H1 (cell line): ENCODE data around the gene ADGRV1. TPM values are rescaled to one million over a fixed set of nuclear protein-coding genes. Genes with fewer than 3 reads are reported as not detected.

Experiments
- CTCF ChIA-PET: fragments of 300-600 bp; sonication (Branson Sonifier 250); formaldehyde crosslinking; loops from one replicate; lab custom pipeline; 2021; ENCODE audit not compliant: partially characterized antibody; lab: Charles Lee
- POLR2A ChIA-PET: fragments of 300-600 bp; sonication (Branson Sonifier 250); formaldehyde crosslinking; loops from one replicate; lab custom pipeline; 2021; ENCODE audit warnings: inconsistent platforms; ENCODE audit not compliant: partially characterized antibody; lab: Charles Lee
- DNase-seq, 2 experiments: peaks; one replicate each; pipeline versions ENCODE4 v3.0.0 to v3.0.0-alpha.2; 2010 to 2022; ENCODE audit warnings: low spot score in 2 of 2, low read depth in 1 of 2, mixed read lengths in 1 of 2
- FAIRE-seq: peaks from 2 replicates; lab custom pipeline; 2011; peaks lifted over from hg19 to GRCh38; lab: Jason Lieb, UNC
- H2AFZ ChIP-seq: 2 replicates; pipeline ENCODE4 v1.8.1; 2012; ENCODE audit warnings: low read length, inconsistent platforms
- H2AK5ac ChIP-seq: 2 replicates; pipeline ENCODE4 v1.6.1; 2013; ENCODE audit warnings: low read depth, low read length
- H2BK120ac ChIP-seq: replicated peaks from 2 replicates; pipeline ENCODE3; 2013; ENCODE audit warnings: low read depth, low read length, inconsistent platforms
- H2BK12ac ChIP-seq: 2 replicates; pipeline ENCODE4 v1.6.1; 2013; ENCODE audit warnings: low read depth, low read length
- H2BK15ac ChIP-seq: 2 replicates; pipeline ENCODE4 v1.6.1; 2013; ENCODE audit warnings: low read length
- H2BK20ac ChIP-seq: 2 replicates; pipeline ENCODE4 v1.6.1; 2013; ENCODE audit warnings: low read length
- H2BK5ac ChIP-seq: 2 replicates; pipeline ENCODE4 v1.6.1; 2013; ENCODE audit warnings: low read depth, low read length
- H3K14ac ChIP-seq: 2 replicates; pipeline ENCODE4 v1.6.1; 2013; ENCODE audit warnings: inconsistent platforms; ENCODE audit not compliant: insufficient read length
- H3K18ac ChIP-seq: 2 replicates; pipeline ENCODE4 v1.6.1; 2013; ENCODE audit warnings: low read length; ENCODE audit errors: extremely low read depth
- H3K23ac ChIP-seq: 2 replicates; pipeline ENCODE4 v1.6.1; 2013; ENCODE audit warnings: inconsistent platforms; ENCODE audit not compliant: insufficient read length
- H3K23me2 ChIP-seq: 2 replicates; pipeline ENCODE4 v1.6.1; 2013; ENCODE audit warnings: low read depth, low read length
- H3K27ac ChIP-seq: 2 replicates; pipeline ENCODE4 v1.6.1; 2011; ENCODE audit warnings: low read depth, low read length, inconsistent platforms
- H3K27me3 ChIP-seq, 4 experiments: replicated peaks in 1 of 4; 1 replicate in 1 of 4; 2 replicates in 3 of 4; pipeline versions ENCODE4 v1.6.1 to v1.8.1; 2011 to 2013; ENCODE audit warnings: low read length in 3 of 4, mild to moderate bottlenecking in 3 of 4, inconsistent platforms in 2 of 4, mixed read lengths in 2 of 4, moderate library complexity in 1 of 4; ENCODE audit not compliant: control insufficient read depth in 3 of 4, insufficient read depth in 3 of 4; ENCODE audit errors: extremely low read depth in 1 of 4
- H3K36me3 ChIP-seq, 4 experiments: 2 replicates each; pipeline versions ENCODE4 v1.6.1 to v1.8.1; 2011 to 2013; ENCODE audit warnings: mild to moderate bottlenecking in 4 of 4, low read length in 3 of 4, moderate library complexity in 2 of 4, control low read depth in 1 of 4, inconsistent platforms in 1 of 4; ENCODE audit not compliant: insufficient read depth in 4 of 4, control insufficient read depth in 2 of 4
- H3K4ac ChIP-seq: replicated peaks from 2 replicates; pipeline ENCODE3; 2013; ENCODE audit warnings: low read length, low read depth, mixed read lengths, inconsistent platforms; ENCODE audit not compliant: insufficient read length
- H3K4me1 ChIP-seq, 4 experiments: replicated peaks in 1 of 4; 1 replicate in 1 of 4; 2 replicates in 3 of 4; pipeline versions ENCODE4 v1.6.1 to v1.8.1; 2011 to 2013; ENCODE audit warnings: low read length in 3 of 4, inconsistent platforms in 2 of 4, mixed read lengths in 1 of 4; ENCODE audit not compliant: insufficient read depth in 4 of 4, control insufficient read depth in 3 of 4
- H3K4me2 ChIP-seq, 2 experiments: 2 replicates each; pipeline versions ENCODE4 v1.6.1 to v1.8.1; 2011 to 2013; ENCODE audit warnings: low read depth in 2 of 2, low read length in 2 of 2, control low read depth in 1 of 2, inconsistent platforms in 1 of 2, mild to moderate bottlenecking in 1 of 2; ENCODE audit not compliant: insufficient read depth in 1 of 2
- H3K4me3 ChIP-seq, 4 experiments: fragments of 200-600, 300-600 bp in 1 of 4; sonication (generic), shearing (Covaris generic), sonication (Bioruptor Twin) in 1 of 4; 2 replicates each; pipeline versions ENCODE4 v1.5.1 to v1.8.1; 2011 to 2016; ENCODE audit warnings: low read length in 4 of 4, low read depth in 3 of 4, control low read depth in 2 of 4, inconsistent platforms in 2 of 4, mild to moderate bottlenecking in 2 of 4, mixed read lengths in 1 of 4, moderate library complexity in 1 of 4; ENCODE audit not compliant: insufficient read depth in 2 of 4; ENCODE audit errors: extremely low read depth in 1 of 4
- H3K56ac ChIP-seq: replicated peaks from 2 replicates; pipeline ENCODE3; 2013; ENCODE audit warnings: low read depth, mild to moderate bottlenecking, mixed read lengths, low read length, inconsistent platforms; ENCODE audit not compliant: insufficient read length
- H3K79me1 ChIP-seq: 2 replicates; pipeline ENCODE4 v1.6.1; 2013; ENCODE audit warnings: low read depth, low read length, control low read depth
- H3K79me2 ChIP-seq, 2 experiments: 2 replicates each; pipeline versions ENCODE4 v1.6.1 to v1.8.1; 2012 to 2013; ENCODE audit warnings: low read length in 2 of 2, mild to moderate bottlenecking in 2 of 2, inconsistent platforms in 1 of 2; ENCODE audit not compliant: insufficient read depth in 2 of 2, control insufficient read depth in 1 of 2
- H3K9ac ChIP-seq, 4 experiments: replicated peaks in 1 of 4; 1 replicate in 1 of 4; 2 replicates in 3 of 4; pipeline versions ENCODE4 v1.6.1 to v1.8.1; 2011 to 2013; ENCODE audit warnings: low read depth in 3 of 4, low read length in 3 of 4, control low read depth in 2 of 4, mild to moderate bottlenecking in 2 of 4, moderate library complexity in 2 of 4, inconsistent platforms in 1 of 4; ENCODE audit errors: extremely low read depth in 1 of 4
- H3K9me3 ChIP-seq, 2 experiments: 2 replicates each; pipeline versions ENCODE4 v1.6.1 to v1.8.1; 2012 to 2013; ENCODE audit warnings: mild to moderate bottlenecking in 2 of 2, moderate library complexity in 2 of 2, control low read depth in 1 of 2, inconsistent platforms in 1 of 2, low read depth in 1 of 2, low read length in 1 of 2, mixed read lengths in 1 of 2; ENCODE audit not compliant: insufficient read depth in 2 of 2
- H4K20me1 ChIP-seq, 2 experiments: replicated peaks in 1 of 2; 2 replicates each; pipeline versions ENCODE3 to v1.8.1; 2011 to 2013; ENCODE audit warnings: inconsistent platforms in 2 of 2, low read length in 2 of 2, mild to moderate bottlenecking in 1 of 2; ENCODE audit not compliant: insufficient read depth in 2 of 2, control insufficient read depth in 1 of 2
- H4K5ac ChIP-seq: 2 replicates; pipeline ENCODE4 v1.6.1; 2013; ENCODE audit warnings: low read length, low read depth, mixed read lengths, inconsistent platforms; ENCODE audit not compliant: insufficient read length
- H4K8ac ChIP-seq: 2 replicates; pipeline ENCODE4 v1.8.0; 2013; ENCODE audit warnings: mild to moderate bottlenecking, moderate library complexity, low read length, inconsistent platforms; ENCODE audit not compliant: insufficient read depth; ENCODE audit errors: extremely low read depth
- H4K91ac ChIP-seq: replicated peaks from 2 replicates; pipeline ENCODE3; 2013; ENCODE audit warnings: low read length, mixed read lengths, inconsistent platforms; ENCODE audit not compliant: insufficient read length
- RFX5 ChIP-seq: IDR thresholded peaks from 2 replicates; pipeline ENCODE4 v1.6.1; 2011; ENCODE audit warnings: low read depth, low read length, improper control_type of control experiment, borderline replicate concordance
- TAF7 ChIP-seq: optimal IDR thresholded peaks from 2 replicates; pipeline ENCODE3; 2011; ENCODE audit warnings: low read depth, mild to moderate bottlenecking, inconsistent platforms, low read length, moderate library complexity, borderline replicate concordance
- ZNF274 ChIP-seq: IDR thresholded peaks from 2 replicates; pipeline ENCODE4 v1.7.0; 2012; ENCODE audit warnings: low read length, borderline replicate concordance; ENCODE audit errors: extremely low read depth
- WGBS, 2 experiments: shearing (Covaris generic) in 1 of 2; methylation state at CpG; one replicate each; pipeline versions ENCODE4 v1.1.6 to v1.1.7; 2013 to 2015; ENCODE audit warnings: low lambda C conversion rate in 2 of 2, mixed read lengths in 2 of 2, inconsistent platforms in 1 of 2, low coverage in 1 of 2, missing lambda C conversion rate in 1 of 2; ENCODE audit not compliant: insufficient replicate concordance in 2 of 2, insufficient coverage in 1 of 2, insufficient read length in 1 of 2; ENCODE audit errors: extremely low coverage in 1 of 2, missing lambda C conversion rate in 1 of 2; 5-methylcytosine and 5-hydroxymethylcytosine counted together
- polyA plus RNA-seq, 7 experiments: library from polyadenylated mRNA; depleted of rRNA in 3 of 7; stranded (reverse) in 5 of 7; unstranded in 2 of 7; fragments of >200 nt in 5 of 7; fragments of 200-250 nt in 2 of 7; gene quantifications; 1 replicate in 5 of 7; 2 replicates in 1 of 7; 4 replicates in 1 of 7; pipeline versions ENCODE4 v1.2.1 to v1.2.3, GENCODE V29; 2011 to 2013; ENCODE audit warnings: missing spikeins in 2 of 7, mixed read lengths in 2 of 7
- total RNA-seq: library from RNA; stranded (reverse); fragmentation: NEBNext Ultra II Directional; extraction: Animal tissue kit (Norgen Biotek cat#: 25700); gene quantifications from 2 replicates; pipeline ENCODE4 v1.2.1, GENCODE V29; 2021
- TF ChIP-seq, protein P1 (sequence below): IDR thresholded peaks from 2 replicates; pipeline ENCODE4 v1.6.1; 2012; ENCODE audit warnings: inconsistent platforms

ADGRV1 gene
- total and polyA plus RNA-seq, 2 of the 8 experiments (the other 6 are each of a cell fraction or from before 2014, with no cell fraction given) = 53.1 to 62.2 TPM

DNA sequence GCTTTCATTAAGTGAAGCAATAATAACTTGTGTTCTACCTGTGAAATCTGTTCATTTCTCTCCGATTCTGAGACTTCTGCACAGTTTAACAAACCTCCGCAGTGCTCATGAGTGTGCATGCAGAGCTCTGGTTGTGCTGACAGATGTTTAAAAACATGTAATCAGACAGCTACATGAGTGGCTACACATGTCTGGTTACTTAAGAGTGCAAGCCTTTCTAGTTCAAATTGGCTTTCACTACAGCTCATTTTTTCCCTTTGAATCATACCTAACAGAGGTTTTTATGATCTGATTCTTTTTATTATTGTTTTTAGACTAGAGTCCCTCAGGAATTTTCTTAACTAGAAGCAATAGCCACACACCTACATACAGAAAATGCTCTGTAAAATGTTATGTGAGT, 514.3 kb downstream of the ADGRV1 start:
- WGBS, 2 experiments = 86% methylated on average over 2 of the region's 2 CpGs; no CpG with 5 or more reads in 1 of the 2 experiments
- POLR2A ChIA-PET = interaction anchor here (0.6 kb wide), 1 partner anchor 419 kb away, joined by 3 read pairs; no protein-coding TSS in a partner anchor

More for the DNA sequence above, 514.3 kb downstream of the ADGRV1 start:
- no peak overlapping the region for H3K4me3 ChIP-seq
- no peak overlapping the region for H2BK5ac ChIP-seq
- no peak overlapping the region for H2BK20ac ChIP-seq
- H4K91ac ChIP-seq = no peak overlapping the region
- FAIRE-seq (no peak), DNase-seq (no peak)
- no peaks in the 10 kb centered on the region for H3K9me3 ChIP-seq
- no peak overlapping the region for H3K23ac ChIP-seq
- H2AFZ ChIP-seq = no peak overlapping the region
- no peak overlapping the region for H2AK5ac ChIP-seq
- no peak overlapping the region for H3K4me2 ChIP-seq
- CTCF ChIA-PET = interaction anchor here (0.6 to 1.4 kb wide), 5 partner anchors 11 to 207 kb away, joined by 3 read pairs; no protein-coding TSS in a partner anchor
- H3K56ac ChIP-seq = no peak overlapping the region
- peaks cover 0 to 1% (median 0%) of the 10 kb centered on the region in 4 experiments; a peak in 1 of 7 replicates for H3K27me3 ChIP-seq
- no peak overlapping the region for H3K14ac ChIP-seq
- no peak overlapping the region for H4K5ac ChIP-seq
- peaks cover 0 to 9% (median 0%) of the 10 kb centered on the region in 4 experiments; a peak in 3 of 8 replicates for H3K36me3 ChIP-seq
- H3K4ac ChIP-seq = no peak overlapping the region
- TF ChIP-seq ZNF274 (no peak), TAF7 (no peak), RFX5 (no peak)
- TF ChIP-seq, protein P1, sequence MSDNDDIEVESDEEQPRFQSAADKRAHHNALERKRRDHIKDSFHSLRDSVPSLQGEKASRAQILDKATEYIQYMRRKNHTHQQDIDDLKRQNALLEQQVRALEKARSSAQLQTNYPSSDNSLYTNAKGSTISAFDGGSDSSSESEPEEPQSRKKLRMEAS = no peak
- H3K4me1 ChIP-seq = no peaks in the 10 kb centered on the region
- no peak overlapping the region for H2BK120ac ChIP-seq
- no peak overlapping the region for H3K27ac ChIP-seq
- H2BK15ac ChIP-seq = no peak overlapping the region
- H3K18ac ChIP-seq = no peak overlapping the region
- H4K8ac ChIP-seq = no peak overlapping the region
- no peaks in the 10 kb centered on the region for H3K79me2 ChIP-seq
- H3K23me2 ChIP-seq = no peaks in the 10 kb centered on the region
- H3K9ac ChIP-seq = no peak overlapping the region
- no peaks in the 10 kb centered on the region for H3K79me1 ChIP-seq
- no peak overlapping the region for H2BK12ac ChIP-seq
- no peaks in the 10 kb centered on the region for H4K20me1 ChIP-seq
